HG02973 (cell line): Measurements from ENCODE around the gene HM13.
"Not testable (repeated sequence)": the region's sequence is repeated elsewhere in the genome, so short reads cannot be mapped to it uniquely, and the experiment has no call there.

Source experiments
- ATAC-seq: cut with Tn5 transposase; IDR thresholded peaks from one replicate; pipeline ENCODE4 v1.9.1; 2021; ENCODE audit warnings: moderate library complexity; ENCODE audit not compliant: unreplicated experiment

The HM13 gene

GRCh38 chr20:31540406-31540805, 26.2 kb downstream of the HM13 start:
- no peak for ATAC-seq

GRCh38 chr20:31542201-31542842, 28.1 kb downstream of the HM13 start:
- no peak for ATAC-seq

DNA sequence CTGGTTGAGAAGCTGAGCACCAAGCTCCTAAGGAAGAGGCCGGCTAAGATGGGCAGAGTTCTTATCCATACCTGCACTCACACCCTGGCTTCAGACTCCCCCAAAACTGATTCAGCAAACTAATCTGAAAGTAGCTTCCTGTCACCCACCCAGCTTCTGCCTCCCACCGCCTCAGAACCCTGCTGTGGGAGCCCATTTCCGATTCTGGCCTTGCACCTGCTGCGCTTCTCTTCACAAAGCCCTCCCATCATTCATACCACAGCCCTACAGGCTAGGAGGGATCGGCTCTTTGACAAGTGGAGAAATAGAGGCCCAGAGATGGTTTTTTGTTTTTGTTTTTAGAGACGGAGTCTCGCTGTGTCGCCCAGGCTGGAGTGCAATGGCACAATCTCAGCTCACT, 28.7 kb downstream of the HM13 start:
- ATAC-seq = no peak

GRCh38 chr20:31543966-31544598, 29.8 kb downstream of the HM13 start:
- no peak for ATAC-seq

DNA sequence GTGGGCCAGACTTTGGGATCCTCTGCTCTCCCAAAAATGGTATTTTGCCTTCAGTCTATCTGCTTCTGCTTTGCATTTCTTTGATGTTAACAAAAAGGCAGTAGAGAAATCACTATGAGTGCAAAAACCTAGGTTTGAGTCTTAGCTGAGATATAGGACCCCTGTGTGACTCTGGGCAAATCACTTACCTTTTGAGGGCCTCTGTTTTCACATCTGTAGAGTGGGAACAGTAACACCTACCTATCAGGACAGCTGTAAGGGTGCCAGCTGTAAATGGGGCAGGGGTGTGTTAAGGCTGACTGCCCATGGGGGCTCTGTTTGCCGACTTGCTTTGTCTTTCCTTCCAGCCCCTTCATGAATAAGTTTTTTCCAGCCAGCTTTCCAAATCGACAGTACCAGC, 30.4 kb downstream of the HM13 start:
- no peak for ATAC-seq

DNA sequence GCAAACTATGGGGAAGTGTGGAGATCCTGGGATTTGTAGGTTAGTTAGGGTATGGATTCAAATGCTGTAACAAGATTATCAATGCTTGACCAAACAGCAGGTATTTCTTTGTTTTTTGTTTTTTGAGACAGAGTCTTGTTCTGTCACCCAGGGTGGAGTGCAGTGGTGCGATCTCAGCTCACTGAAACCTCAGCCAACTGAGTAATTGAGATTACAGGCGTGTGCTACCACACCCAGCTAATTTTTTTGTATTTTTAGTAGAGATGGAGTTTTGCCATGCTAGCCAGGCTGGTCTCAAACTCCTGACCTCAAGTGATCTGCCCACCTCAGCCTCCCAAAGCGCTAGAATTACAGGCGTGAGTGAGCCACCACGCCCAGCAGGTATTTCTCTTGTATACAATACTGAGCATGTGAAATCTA, 31.4 kb downstream of the HM13 start:
- not testable (repeated sequence) for ATAC-seq

DNA sequence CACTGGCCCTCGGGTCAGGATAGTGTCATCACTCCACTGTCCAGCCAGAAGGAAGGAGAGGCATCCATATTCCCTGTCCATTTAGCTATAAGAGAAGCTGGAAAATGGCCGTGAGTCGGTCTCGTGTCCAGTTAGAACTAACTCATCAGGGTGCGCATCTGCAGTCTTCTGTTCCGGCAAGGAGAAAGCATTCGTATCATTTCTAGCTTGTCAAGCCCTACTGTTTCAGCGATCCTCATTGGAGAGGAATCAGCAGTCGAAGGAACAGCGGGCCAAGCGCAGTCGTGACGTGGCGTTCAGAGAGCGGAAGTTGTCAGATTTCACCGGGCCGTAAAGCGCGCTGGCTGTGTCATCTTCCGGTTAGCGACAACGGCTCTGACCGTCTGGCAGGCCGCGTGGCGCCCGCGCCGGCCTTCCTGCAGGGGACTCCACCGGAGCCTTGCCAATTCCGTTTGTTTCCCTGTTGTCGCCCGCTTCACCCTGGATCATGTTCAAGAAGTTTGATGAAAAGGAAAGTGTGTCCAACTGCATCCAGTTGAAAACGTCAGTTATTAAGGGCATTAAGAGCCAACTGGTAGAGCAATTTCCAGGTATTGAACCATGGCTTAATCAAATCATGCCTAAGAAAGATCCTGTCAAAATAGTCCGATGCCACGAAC, 32.9 kb downstream of the HM13 start:
- peak; percentile 71 for ATAC-seq

- ATAC-seq = no peak
These were observed 33.6 kb downstream of the HM13 start for GRCh38 chr20:31547720-31548298.

- ATAC-seq = no peak
These were observed 34.7 kb downstream of the HM13 start for GRCh38 chr20:31548820-31549512.

DNA sequence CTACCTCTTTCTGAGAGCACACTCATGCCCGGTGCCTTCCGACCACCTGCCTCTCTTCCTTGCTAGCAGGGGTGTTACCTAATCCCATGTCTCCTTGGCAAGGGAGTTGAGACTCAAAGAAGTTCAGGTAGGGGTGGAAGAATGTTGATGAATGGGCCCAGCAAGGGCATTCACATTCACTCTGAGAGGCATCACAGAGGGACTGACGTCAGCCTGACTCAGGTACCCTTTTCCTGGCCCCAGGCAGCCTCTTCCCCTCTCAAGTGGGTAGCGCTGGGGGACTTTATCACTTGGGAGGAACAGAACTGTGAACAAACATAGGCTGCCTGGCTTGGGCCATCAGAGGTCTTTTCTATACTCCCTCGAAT, 35.3 kb downstream of the HM13 start:
- ATAC-seq = no peak

GRCh38 chr20:31550099-31550498, 35.9 kb downstream of the HM13 start:
- ATAC-seq = no peak

DNA sequence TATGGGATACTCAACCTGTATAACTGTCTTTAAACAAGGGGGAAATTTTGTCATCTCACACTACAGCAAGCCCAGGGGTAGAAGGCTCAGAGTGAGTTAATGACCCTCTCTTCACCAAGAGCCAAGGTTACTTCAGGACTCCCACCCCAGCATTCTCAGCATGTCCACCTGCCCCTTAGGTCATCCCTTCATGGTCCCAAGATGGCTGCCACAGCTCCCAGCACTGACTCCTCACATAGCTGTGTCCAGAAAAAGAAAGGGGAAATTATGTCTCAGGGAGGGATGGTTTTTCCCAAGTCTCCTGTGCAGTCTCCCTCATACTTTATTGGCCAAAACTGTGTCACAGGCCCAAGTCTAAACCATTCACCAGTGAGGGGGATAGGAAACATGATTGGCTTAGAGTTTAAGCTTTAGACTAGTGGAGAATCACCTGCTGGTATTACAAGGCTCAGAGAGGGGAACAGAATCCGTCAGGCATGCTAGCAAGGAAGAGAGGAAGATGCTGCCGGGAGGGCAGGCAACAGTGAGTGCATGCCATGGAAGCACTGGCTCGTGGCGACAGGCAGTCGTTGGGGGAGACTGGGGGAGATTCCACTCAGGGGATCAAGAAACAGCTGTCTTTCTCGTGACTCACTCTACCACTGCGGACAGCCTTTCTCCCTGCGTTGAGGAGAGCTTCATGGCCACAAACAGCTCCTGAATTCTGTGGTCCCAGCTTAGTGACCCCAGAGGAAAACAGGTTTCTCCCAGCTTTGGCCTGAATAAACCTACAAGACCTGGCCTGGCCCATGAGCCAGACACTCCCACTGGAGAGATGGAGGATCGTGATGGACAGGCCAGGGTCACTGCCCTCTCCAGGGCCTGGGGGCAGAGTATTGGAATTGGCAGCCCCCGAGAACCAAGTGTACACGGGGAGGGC, 37.2 kb downstream of the HM13 start:
- no peak for ATAC-seq

DNA sequence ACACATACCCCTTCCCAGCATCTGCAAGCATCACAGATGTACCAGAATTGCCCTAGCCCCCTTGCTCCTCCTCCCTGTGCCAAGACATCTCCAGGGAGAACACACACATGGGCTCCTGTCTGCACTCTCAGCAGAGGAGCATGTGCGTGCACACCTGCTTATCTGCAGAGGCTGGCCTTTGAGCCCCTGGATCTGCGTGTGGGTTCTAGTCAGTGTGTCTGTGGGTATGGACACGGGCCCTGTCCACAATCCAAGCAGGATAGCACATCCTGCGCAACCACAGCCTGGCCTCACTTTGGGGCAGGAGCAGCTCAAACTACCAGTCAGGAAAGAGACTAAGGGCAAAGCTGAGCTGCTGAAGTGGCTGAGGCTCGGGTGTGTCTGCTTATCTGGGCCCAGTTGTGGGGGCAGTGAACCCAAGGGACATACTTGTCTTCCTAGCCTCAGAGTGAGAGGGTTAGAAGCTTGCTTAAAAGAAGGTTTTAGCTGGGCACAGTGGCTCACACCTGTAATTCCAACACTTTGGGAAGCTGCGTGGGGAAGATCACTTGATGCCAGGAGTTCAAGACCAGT, 41.0 kb downstream of the HM13 start:
- no peak for ATAC-seq

DNA sequence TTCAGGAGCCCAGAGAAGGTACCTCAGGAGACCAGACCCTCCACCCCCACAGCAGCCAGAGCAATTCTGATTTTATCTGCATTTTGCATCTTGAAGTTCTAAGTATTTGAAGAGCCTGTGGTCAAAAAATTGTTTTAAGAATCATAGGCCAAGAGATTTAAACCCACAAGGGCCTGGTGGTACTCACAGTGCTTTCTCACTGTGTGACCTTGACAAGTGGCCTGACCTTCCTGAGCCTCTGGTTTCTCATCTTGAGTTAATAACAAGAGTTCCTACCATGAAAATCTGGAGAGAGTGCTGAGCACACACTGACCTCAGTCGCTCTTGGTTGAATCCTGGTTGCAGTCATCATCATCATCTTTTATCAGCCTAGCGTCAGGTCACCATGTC, 45.5 kb downstream of the HM13 start:
- no peak for ATAC-seq

- ATAC-seq = no peak
These were observed 46.0 kb downstream of the HM13 start for GRCh38 chr20:31560094-31560745.

DNA sequence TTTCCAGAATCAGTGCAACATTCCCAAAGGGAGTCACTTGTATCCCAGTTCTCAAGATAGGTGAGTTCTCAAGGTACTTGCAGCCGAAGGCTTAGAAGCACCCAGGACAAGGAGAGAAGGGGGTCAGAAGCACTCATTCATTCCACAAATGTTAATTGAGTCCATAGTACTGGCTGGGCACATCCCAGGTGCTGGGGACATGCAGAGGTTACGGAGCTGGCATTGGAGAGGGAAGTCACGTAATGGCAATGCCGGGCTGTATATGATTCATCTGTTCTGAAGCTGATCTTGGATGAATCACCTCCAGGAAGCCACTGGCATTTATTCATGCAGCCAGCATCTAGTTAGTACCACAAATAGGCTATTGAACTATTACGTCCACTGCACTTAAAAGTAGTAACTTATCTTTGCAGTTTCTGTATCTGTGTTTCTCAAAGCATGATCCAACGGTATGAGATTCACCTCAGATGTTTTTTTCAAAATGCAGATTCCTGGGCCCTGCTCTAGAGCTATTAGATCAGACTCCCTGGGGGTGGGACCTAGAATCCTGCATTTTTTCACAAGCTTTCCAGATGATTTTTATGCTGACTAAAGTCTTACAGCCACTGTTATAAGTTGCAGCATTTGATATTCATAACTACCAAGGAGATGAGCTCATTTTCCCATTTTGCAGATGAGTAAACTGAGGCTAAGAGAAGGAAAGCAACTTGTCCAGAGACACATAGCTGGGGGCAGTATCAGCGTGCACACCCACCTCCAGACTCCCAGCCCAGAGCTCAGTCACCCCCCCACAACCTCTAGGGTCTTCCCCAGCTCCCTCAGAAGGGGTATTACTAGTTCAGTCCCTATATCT, 46.7 kb downstream of the HM13 start:
- no peak for ATAC-seq

DNA sequence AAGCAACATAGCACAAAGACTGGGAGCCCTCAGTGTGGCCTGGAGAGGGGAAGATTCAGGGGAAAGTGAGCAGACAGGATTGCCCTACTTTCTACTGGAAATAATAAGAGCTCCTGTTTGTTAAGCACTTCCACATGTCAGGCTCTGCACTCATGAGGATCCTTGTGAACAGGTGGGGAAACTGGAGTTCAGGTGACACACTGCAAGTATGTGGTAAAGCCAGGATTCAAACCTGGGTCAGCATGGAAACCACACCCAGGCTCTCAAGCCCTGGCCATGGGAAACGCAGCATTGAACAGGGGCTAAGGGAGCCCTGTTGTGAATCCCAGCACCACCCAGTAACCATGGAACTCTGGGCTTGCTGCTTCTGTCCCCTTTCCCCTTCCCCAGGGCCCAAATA, 48.0 kb downstream of the HM13 start:
- ATAC-seq = no peak

GRCh38 chr20:31564284-31564683, 50.0 kb downstream of the HM13 start:
- ATAC-seq = no peak
